ENCODE measurements around the gene SLC39A9.

The SLC39A9 gene

GRCh38 chr14:69398053-69398817, at the start of gene SLC39A9, which contains the start of gene ERH:
Gene SLC39A9 (plus strand): TSS chr14:69398692. CDS start chr14:69399370, 678 bp downstream.
Gene ERH (minus strand): TSS chr14:69398299. CDS start chr14:69398233, 66 bp downstream.
- DNase-seq (ENCODE audit: low read depth) = peak; percentile 98

GRCh38 chr14:69349091-69349777, 49.3 kb upstream of the SLC39A9 start:
- DNase-seq (ENCODE audit: low read depth) = no peak

GRCh38 chr14:69350892-69351291, 47.6 kb upstream of the SLC39A9 start:
- DNase-seq (ENCODE audit: low read depth) = no peak

GRCh38 chr14:69351385-69351784, 47.1 kb upstream of the SLC39A9 start:
- no peak for DNase-seq (ENCODE audit: low read depth)

- no peak for DNase-seq (ENCODE audit: low read depth)
Measured at GRCh38 chr14:69351911-69352310, 46.6 kb upstream of the SLC39A9 start.

- DNase-seq (ENCODE audit: low read depth) = no peak
Measured at GRCh38 chr14:69353168-69353567, 45.3 kb upstream of the SLC39A9 start.

- DNase-seq (ENCODE audit: low read depth) = no peak
Measured at GRCh38 chr14:69354383-69355153, 43.9 kb upstream of the SLC39A9 start.

- DNase-seq (ENCODE audit: low read depth) = no peak
Measured at GRCh38 chr14:69355154-69355597, 43.3 kb upstream of the SLC39A9 start.

- DNase-seq (ENCODE audit: low read depth) = peak; percentile 69
Measured at GRCh38 chr14:69355607-69356281, 42.7 kb upstream of the SLC39A9 start.

- DNase-seq (ENCODE audit: low read depth) = no peak
Measured at GRCh38 chr14:69356903-69357543, 41.5 kb upstream of the SLC39A9 start.

- DNase-seq (ENCODE audit: low read depth) = no peak
Measured at GRCh38 chr14:69357544-69358200, 40.8 kb upstream of the SLC39A9 start.

GRCh38 chr14:69358233-69358963, 40.1 kb upstream of the SLC39A9 start:
- no peak for DNase-seq (ENCODE audit: low read depth)

- no peak for DNase-seq (ENCODE audit: low read depth)
Measured at GRCh38 chr14:69358966-69359365, 39.5 kb upstream of the SLC39A9 start.

- no peak for DNase-seq (ENCODE audit: low read depth)
Measured at GRCh38 chr14:69360438-69361108, 37.9 kb upstream of the SLC39A9 start.

GRCh38 chr14:69363055-69363454, 35.4 kb upstream of the SLC39A9 start:
- peak; percentile 53 for DNase-seq (ENCODE audit: low read depth)

GRCh38 chr14:69363964-69364363, 34.5 kb upstream of the SLC39A9 start:
- DNase-seq (ENCODE audit: low read depth) = no peak

- DNase-seq (ENCODE audit: low read depth) = no peak
Measured at GRCh38 chr14:69364378-69364777, 34.1 kb upstream of the SLC39A9 start.

GRCh38 chr14:69366069-69366468, 32.4 kb upstream of the SLC39A9 start:
- no peak for DNase-seq (ENCODE audit: low read depth)

- no peak for DNase-seq (ENCODE audit: low read depth)
Measured at GRCh38 chr14:69366761-69367160, 31.7 kb upstream of the SLC39A9 start.

GRCh38 chr14:69368381-69368780, 30.1 kb upstream of the SLC39A9 start:
- DNase-seq (ENCODE audit: low read depth) = no peak

All from EH (cell line).